ENCODE data around the gene OR5A1.
"Not testable (repeated sequence)": the region's sequence is repeated elsewhere in the genome, so short reads cannot be mapped to it uniquely, and the experiment has no call there.

The OR5A1 gene

DNA sequence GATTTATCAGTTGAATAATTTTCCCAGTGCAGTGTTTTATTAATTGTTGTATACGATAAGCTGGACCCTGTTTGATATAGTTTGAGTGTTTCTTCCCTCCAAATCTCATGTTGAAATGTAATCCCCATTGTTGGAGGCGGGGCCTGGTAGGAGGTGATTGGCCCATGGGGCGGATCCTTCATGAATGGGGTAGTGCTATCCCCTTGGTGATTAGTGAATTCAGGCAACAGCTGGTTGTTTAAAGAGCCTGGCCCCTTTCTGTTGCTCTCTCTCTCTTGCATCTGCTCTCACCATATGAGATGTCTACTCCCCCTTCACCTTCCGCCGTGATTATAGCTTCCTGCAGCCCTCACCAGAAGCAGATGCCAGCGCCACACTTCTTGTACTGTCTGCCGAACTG is 1.5 kb downstream of the OR5A1 start:
- TF ChIP-seq, protein P1, sequence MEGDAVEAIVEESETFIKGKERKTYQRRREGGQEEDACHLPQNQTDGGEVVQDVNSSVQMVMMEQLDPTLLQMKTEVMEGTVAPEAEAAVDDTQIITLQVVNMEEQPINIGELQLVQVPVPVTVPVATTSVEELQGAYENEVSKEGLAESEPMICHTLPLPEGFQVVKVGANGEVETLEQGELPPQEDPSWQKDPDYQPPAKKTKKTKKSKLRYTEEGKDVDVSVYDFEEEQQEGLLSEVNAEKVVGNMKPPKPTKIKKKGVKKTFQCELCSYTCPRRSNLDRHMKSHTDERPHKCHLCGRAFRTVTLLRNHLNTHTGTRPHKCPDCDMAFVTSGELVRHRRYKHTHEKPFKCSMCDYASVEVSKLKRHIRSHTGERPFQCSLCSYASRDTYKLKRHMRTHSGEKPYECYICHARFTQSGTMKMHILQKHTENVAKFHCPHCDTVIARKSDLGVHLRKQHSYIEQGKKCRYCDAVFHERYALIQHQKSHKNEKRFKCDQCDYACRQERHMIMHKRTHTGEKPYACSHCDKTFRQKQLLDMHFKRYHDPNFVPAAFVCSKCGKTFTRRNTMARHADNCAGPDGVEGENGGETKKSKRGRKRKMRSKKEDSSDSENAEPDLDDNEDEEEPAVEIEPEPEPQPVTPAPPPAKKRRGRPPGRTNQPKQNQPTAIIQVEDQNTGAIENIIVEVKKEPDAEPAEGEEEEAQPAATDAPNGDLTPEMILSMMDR (IDR thresholded peaks at IDR 0.05) = no peak
- Histone ChIP-seq H3K9ac (no peak overlapping the region), H3K4me1 (no peaks in the 10 kb centered on the region), H3K27ac (no peak overlapping the region), H3K79me2 (no peaks in the 10 kb centered on the region), H3K27me3 (ENCODE audit: control insufficient read depth, insufficient read depth, low read length) (no peaks in the 10 kb centered on the region), H3K9me3 (ENCODE audit: control insufficient read depth, low read length) (no peaks in the 10 kb centered on the region), H3K4me2 (ENCODE audit: low read length) (no peak overlapping the region), H3K4me3 (ENCODE audit: low read depth, low read length) (no peak overlapping the region), H2AFZ (no peak overlapping the region), H3K36me3 (ENCODE audit: control insufficient read depth, insufficient read depth, low read length) (no peaks in the 10 kb centered on the region)

DNA sequence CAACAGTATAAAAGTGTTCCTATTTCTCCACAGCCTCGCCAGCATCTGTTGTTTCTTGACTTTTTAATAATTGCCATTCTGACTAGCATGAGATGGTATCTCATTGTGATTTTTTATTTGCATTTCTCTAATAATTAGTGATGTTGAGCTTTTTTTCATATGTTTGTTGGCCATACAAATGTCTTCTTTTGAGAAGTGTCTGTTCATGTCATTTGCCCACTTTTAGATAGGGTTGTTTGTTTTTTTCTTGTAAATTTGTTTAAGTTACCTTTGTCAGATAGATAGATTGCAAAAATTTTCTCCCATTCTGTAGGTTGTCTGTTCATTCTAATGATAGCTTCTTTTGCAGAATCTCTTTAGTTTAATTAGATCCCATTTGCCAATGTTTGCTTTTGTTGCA is 9.4 kb downstream of the OR5A1 start:
- not testable (repeated sequence) for H3K4me3 ChIP-seq (ENCODE audit: low read depth, low read length); H2AFZ ChIP-seq; H3K27me3 ChIP-seq (ENCODE audit: control insufficient read depth, insufficient read depth, low read length); H3K79me2 ChIP-seq; H3K27ac ChIP-seq; H3K4me2 ChIP-seq (ENCODE audit: low read length); H3K9me3 ChIP-seq (ENCODE audit: control insufficient read depth, low read length); H3K4me1 ChIP-seq; H3K36me3 ChIP-seq (ENCODE audit: control insufficient read depth, insufficient read depth, low read length); H3K9ac ChIP-seq

DNA sequence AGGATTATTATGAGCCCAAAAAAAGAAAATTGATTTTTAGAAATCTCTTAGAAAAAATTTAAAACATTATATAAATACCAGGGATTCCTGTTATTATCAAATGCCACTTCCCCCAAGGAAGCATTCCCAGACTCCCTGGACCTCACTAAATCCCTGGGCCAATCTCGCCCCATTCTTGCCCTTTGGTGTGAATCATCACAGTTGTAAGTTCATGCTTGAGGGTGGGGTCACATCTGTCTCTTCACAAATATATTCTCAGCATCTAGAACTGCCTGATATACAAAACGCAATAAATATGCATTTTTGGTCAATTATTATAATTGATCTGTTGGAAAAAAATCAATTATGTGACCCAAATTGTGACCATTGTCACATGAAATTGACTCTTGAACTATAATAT is 12.2 kb downstream of the OR5A1 start:
- Histone ChIP-seq H3K9ac (no peak overlapping the region), H3K9me3 (ENCODE audit: control insufficient read depth, low read length) (no peaks in the 10 kb centered on the region), H2AFZ (no peak overlapping the region), H3K79me2 (no peaks in the 10 kb centered on the region), H3K4me2 (ENCODE audit: low read length) (no peak overlapping the region), H3K27ac (no peak overlapping the region), H3K27me3 (ENCODE audit: control insufficient read depth, insufficient read depth, low read length) (no peaks in the 10 kb centered on the region), H3K36me3 (ENCODE audit: control insufficient read depth, insufficient read depth, low read length) (no peaks in the 10 kb centered on the region), H3K4me3 (ENCODE audit: low read depth, low read length) (no peak overlapping the region), H3K4me1 (no peaks in the 10 kb centered on the region)
- TF ChIP-seq, protein P1 (IDR thresholded peaks at IDR 0.05) = no peak

DNA sequence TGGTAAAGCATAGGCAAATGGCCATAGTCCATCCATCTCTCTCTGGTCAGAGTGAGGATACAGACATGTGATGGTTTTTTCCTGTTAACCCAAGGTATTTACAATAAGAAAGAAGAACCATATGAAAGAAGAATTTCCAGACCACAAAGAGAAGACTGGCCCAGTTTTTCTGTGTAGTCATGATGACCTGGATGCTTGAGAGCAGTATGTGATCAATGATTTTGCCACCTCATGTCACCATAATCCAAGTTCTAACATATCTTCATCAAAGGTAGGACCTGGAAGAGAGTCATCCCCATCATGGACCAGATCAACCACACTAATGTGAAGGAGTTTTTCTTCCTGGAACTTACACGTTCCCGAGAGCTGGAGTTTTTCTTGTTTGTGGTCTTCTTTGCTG is 20.4 kb downstream of the OR5A1 start, which contains the start of gene OR4D6:
TSS of gene OR4D6 (plus strand) at position 301 of the 400 bp plus-strand sequence. CDS start at position 301, 0 bp downstream.
- Histone ChIP-seq H2AFZ (no peak within 1 kb of the TSS), H3K4me2 (ENCODE audit: low read length) (no peak within 1 kb of the TSS), H3K4me1 (no peaks in the 10 kb centered on the region), H3K79me2 (no peaks in the 10 kb centered on the region), H3K27ac (no peak within 1 kb of the TSS), H3K27me3 (ENCODE audit: control insufficient read depth, insufficient read depth, low read length) (no peaks in the 10 kb centered on the region), H3K4me3 (ENCODE audit: low read depth, low read length) (no peak within 1 kb of the TSS), H3K36me3 (ENCODE audit: control insufficient read depth, insufficient read depth, low read length) (no peaks in the 10 kb centered on the region), H3K9me3 (ENCODE audit: control insufficient read depth, low read length) (no peaks in the 10 kb centered on the region), H3K9ac (no peak within 1 kb of the TSS)
- TF ChIP-seq, protein P1 (IDR thresholded peaks at IDR 0.05) = no peak

DNA sequence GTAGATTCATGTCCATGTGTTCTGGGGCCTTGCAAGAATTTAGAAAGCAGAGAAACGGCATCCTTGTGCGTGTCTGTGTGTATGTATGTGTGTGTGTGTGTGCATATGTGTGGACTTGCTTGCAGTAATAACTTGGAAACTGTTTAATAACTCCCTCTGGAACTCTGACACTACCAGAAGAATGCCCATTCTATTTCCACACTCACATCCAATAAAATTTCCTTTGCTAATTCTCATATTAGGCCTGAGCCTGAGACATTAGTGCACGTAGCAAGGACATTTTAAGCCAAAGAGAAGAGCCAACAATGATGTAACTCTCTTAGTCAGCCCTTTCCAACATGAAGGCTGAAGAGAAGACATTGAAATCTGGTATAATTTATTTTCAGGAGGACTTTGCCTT is 23.6 kb downstream of the OR5A1 start:
- TF ChIP-seq, protein P1 (IDR thresholded peaks at IDR 0.05) = no peak
- H3K9ac ChIP-seq = no peak overlapping the region
- no peaks in the 10 kb centered on the region for H3K27me3 ChIP-seq (ENCODE audit: control insufficient read depth, insufficient read depth, low read length)
- no peaks in the 10 kb centered on the region for H3K4me1 ChIP-seq
- no peak overlapping the region for H2AFZ ChIP-seq
- H3K79me2 ChIP-seq = no peaks in the 10 kb centered on the region
- no peak overlapping the region for H3K4me3 ChIP-seq (ENCODE audit: low read depth, low read length)
- no peaks in the 10 kb centered on the region for H3K36me3 ChIP-seq (ENCODE audit: control insufficient read depth, insufficient read depth, low read length)
- H3K27ac ChIP-seq = no peak overlapping the region
- no peak overlapping the region for H3K4me2 ChIP-seq (ENCODE audit: low read length)
- H3K9me3 ChIP-seq (ENCODE audit: control insufficient read depth, low read length) = no peaks in the 10 kb centered on the region
